ENCODE measurements around the gene ADGRG1.

DNA sequence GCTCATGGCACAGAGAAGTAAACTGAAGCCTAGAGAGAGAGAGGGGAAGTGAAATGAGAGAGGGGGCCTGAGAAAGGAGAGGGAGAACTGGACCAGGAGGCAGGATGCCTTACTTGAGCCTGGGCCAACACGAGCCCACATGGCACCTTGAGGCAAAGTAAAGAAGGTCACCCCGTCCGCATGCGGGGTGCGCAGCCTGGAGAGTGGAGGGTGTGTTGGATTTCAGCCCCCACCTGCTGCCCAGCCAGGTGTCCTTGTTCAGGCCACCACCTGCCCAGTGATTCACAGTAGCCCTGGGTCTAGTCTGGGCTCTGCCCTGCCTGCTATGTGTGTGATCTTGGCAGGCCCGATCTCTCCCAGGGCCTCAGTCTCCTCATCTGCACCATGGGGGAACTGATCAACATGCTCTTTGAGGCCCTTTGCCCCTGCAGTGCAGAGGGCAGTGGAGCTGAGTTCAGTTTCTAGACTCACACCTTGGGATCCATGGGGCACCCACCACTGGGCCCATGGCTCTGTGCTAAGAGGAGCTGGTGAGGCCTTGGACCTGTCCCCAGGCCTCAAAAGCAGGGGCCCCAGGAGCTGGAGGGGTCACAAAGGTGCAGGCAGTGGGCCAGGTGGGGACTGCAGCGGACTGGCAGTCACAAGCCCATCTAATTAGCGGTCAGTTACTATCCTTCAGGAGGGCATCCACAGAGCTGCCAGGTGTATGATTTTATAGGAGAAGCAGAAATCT is 56.4 kb downstream of the ADGRG1 start:
- no peak for TF ChIP-seq CTCF (IDR thresholded peaks at IDR 0.05)
- no peak for TF ChIP-seq POLR2A (IDR thresholded peaks at IDR 0.05)
